ENCODE results near the gene SLC6A19.

- TF ChIP-seq POLR2A (IDR thresholded peaks at IDR 0.05) (no peak), CTCF (IDR thresholded peaks at IDR 0.05) (no peak)
Measured at GRCh38 chr5:1239505-1240251, 38.3 kb downstream of the SLC6A19 start.

Measured in lower leg skin (tissue), 3 donors.